ENCODE results near the gene GINS1. TPM values are rescaled to one million over a fixed set of nuclear protein-coding genes. Genes with fewer than 3 reads are reported as not detected.

The GINS1 gene
- total RNA-seq, 4 donors from 2014 or later, result 1.3 to 14.3 TPM; not detected in 2

DNA sequence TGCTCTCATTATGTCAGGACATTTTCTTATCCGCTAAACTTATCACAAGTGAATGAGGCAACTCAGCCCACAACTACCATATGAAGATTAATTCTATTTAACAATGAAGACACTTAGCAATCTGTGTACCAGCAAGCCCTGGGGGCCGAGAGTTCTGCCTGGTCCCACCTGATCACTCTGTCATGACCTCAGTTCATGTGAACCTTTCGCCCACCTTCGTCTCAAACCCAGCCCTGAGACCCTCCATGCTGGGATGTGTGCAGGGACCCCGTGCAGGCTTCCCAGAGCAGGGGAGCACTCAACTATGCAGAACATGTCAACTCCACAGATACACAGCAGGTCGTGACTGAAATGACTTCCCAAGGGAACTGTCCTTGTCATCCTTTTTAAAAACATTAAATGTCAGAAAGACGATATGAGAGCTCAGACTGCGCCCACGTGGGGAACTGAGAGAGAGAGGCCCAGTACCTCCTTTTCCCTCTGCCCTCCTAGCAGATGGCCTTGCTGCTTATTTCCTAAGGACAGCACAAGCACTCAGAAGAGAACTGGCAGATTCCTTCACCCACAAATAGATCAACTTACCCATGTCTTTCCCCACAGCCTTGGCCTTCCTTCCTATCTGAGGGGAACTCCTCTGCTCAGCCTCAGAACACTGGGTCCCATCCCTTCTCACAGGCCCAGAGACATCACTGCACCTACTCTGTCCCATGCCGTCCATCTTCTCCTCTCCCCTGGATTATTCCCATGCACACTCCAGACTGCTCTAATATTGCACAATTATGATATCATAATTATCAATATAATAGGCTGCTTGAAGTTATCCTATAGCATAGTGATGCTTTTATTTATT is 28.4 kb upstream of the GINS1 start:
- Histone ChIP-seq H3K4me3 (no peak overlapping the region), H3K4me1 (no peaks in the 10 kb centered on the region), H3K36me3 (no peaks in the 10 kb centered on the region), H3K27ac (no peak overlapping the region), H3K27me3 (no peaks in the 10 kb centered on the region), H3K9me3 (no peaks in the 10 kb centered on the region)
- intact Hi-C loops (cut with DNase I; ENCODE audit: low total_unique reads), result no loop called here
- TF ChIP-seq, protein P1, sequence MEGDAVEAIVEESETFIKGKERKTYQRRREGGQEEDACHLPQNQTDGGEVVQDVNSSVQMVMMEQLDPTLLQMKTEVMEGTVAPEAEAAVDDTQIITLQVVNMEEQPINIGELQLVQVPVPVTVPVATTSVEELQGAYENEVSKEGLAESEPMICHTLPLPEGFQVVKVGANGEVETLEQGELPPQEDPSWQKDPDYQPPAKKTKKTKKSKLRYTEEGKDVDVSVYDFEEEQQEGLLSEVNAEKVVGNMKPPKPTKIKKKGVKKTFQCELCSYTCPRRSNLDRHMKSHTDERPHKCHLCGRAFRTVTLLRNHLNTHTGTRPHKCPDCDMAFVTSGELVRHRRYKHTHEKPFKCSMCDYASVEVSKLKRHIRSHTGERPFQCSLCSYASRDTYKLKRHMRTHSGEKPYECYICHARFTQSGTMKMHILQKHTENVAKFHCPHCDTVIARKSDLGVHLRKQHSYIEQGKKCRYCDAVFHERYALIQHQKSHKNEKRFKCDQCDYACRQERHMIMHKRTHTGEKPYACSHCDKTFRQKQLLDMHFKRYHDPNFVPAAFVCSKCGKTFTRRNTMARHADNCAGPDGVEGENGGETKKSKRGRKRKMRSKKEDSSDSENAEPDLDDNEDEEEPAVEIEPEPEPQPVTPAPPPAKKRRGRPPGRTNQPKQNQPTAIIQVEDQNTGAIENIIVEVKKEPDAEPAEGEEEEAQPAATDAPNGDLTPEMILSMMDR (IDR thresholded peaks at IDR 0.05), result no peak
- no peak for TF ChIP-seq POLR2A (IDR thresholded peaks at IDR 0.05)
- no peak for DNase-seq

DNA sequence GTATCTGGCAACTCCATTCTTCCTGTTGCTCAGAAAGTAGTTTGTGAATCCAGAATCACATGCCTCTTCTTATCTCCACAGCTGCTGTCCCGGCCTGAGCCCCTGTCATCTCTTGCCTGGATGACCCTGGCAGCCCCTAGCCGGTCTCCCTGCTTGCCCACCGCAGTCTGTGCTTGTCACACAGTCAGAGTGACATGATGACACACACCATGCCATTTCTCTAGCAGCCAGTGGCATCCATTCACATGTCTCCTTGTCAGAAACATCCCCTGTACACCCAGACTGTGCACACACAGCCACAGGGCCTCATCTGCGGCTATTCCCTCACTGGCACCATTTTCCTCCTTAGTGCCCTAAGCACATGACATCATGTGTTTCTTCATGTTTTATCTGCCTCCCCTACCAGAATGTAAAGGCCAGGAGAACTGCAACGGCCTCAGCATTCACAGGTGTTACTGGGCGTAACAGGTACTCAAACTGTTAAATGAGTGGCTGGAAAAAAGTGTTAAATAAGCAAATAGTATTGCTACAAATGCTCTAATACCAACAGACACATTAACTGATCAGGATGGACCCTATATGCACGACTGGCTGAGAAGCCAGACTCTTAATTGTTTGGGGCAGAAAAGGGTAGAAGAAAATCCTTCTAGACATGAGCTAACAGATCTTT is 26.4 kb upstream of the GINS1 start:
- Histone ChIP-seq H3K9me3 (no peaks in the 10 kb centered on the region), H3K27ac (no peak overlapping the region), H3K27me3 (no peaks in the 10 kb centered on the region), H3K4me3 (no peak overlapping the region), H3K4me1 (no peaks in the 10 kb centered on the region), H3K36me3 (no peaks in the 10 kb centered on the region)
- TF ChIP-seq POLR2A (IDR thresholded peaks at IDR 0.05), result no peak
- TF ChIP-seq, protein P1 (IDR thresholded peaks at IDR 0.05), result no peak
- no peak for DNase-seq
- intact Hi-C loops (cut with DNase I; ENCODE audit: low total_unique reads), result no loop called here

DNA sequence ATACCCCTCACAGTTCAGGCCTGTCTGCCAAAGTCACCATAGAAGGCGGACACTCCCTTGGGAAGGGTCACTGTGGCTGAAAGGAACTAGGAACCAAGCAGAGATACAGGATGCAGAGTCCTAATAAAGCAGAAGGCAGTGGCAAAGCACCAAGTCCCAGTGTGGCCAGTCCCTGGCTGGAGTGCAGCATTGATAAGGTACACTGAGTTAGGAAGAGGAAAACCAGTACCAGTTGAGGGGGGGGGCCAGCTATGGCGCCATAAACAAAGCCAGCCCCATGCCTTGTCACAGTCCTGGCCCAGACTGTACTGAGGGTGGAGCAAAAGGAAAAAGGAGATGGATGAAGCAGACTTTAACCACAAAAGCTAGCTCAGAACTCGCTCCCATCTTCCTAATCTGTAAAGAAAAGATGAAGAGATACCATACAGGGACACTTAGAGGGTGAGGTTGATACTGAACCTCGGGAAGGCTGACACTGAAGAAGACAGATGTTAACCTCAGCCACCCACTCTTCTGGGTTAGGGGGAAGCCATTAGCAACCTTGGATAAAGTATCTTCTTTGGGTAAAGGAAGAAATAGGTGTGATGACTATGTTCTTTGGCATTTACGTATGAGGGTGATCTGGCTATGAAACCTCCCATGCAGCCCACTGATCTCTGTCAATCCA is 24.6 kb upstream of the GINS1 start:
- intact Hi-C loops (cut with DNase I; ENCODE audit: low total_unique reads), result no loop called here

DNA sequence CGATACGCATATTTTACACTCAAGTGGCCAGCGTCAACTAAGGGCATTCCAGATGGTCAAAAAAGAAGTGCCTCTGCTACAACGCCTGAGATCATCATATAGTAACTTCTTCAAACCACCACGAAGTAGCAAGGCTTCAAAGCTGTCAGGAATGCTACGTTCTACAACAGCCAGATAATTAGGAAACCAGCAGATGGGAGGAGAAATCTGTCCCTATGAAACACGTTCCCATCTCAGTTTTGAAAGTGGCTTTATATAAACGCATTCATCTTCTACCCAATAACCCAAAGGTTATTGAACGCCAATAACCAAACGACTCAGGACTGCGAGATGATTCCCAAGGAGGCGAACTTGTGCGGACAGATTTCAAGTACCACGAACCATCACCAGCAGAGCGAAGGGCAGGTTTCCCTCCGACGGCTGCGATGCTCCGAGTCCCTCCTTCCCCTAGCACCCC is 18.0 kb upstream of the GINS1 start:
- Histone ChIP-seq H3K27ac (peak overlapping the region; percentile 83 to 84), H3K4me3 (peak overlapping the region; percentile 56 to 83), H3K4me1 (no peaks in the 10 kb centered on the region), H3K9me3 (no peaks in the 10 kb centered on the region), H3K27me3 (no peaks in the 10 kb centered on the region), H3K36me3 (no peaks in the 10 kb centered on the region)
- DNase-seq, result no peak
- TF ChIP-seq, protein P1 (IDR thresholded peaks at IDR 0.05), result no peak
- TF ChIP-seq POLR2A (IDR thresholded peaks at IDR 0.05), result no peak
- intact Hi-C loops (cut with DNase I; ENCODE audit: low total_unique reads), result no loop called here

More for the DNA sequence above, 24.6 kb upstream of the GINS1 start:
- H3K27ac ChIP-seq, result no peak overlapping the region
- no peak overlapping the region for H3K4me3 ChIP-seq
- no peaks in the 10 kb centered on the region for H3K36me3 ChIP-seq
- no peak for DNase-seq
- no peaks in the 10 kb centered on the region for H3K9me3 ChIP-seq
- TF ChIP-seq POLR2A (IDR thresholded peaks at IDR 0.05), result no peak
- TF ChIP-seq, protein P1 (IDR thresholded peaks at IDR 0.05), result no peak
- H3K4me1 ChIP-seq, result no peaks in the 10 kb centered on the region
- no peaks in the 10 kb centered on the region for H3K27me3 ChIP-seq
